Stimulated activated CD4-positive, alpha-beta T cell treated with anti-CD3 and anti-CD28 coated beads, Interleukin-15, amount 100 ng/mL, for 48 hours (primary cell): ENCODE data around the gene AMOTL1.

Source experiments
- DNase-seq, 2 donors: peaks; one replicate each; pipeline ENCODE4 v3.0.0-alpha.2; 2020; ENCODE audit warnings: low read depth in 2 of 2

Gene AMOTL1

GRCh38 chr11:94768602-94769541 is 716 bp downstream of the AMOTL1 start:
- no peak for DNase-seq

GRCh38 chr11:94769880-94770279 is 1.7 kb downstream of the AMOTL1 start:
- no peak for DNase-seq

GRCh38 chr11:94770563-94771120 is 2.5 kb downstream of the AMOTL1 start:
- DNase-seq, result no peak

GRCh38 chr11:94771390-94771789 is 3.2 kb downstream of the AMOTL1 start:
- DNase-seq, result no peak

- no peak for DNase-seq
These were observed 3.8 kb downstream of the AMOTL1 start for GRCh38 chr11:94771951-94772350.

GRCh38 chr11:94773842-94774241 is 5.7 kb downstream of the AMOTL1 start:
- DNase-seq, result no peak

GRCh38 chr11:94774345-94774744 is 6.2 kb downstream of the AMOTL1 start:
- DNase-seq, result no peak

GRCh38 chr11:94775567-94776327 is 7.6 kb downstream of the AMOTL1 start:
- DNase-seq, result no peak

GRCh38 chr11:94776351-94777321 is 8.5 kb downstream of the AMOTL1 start:
- DNase-seq, result no peak

- no peak for DNase-seq
These were observed 12.3 kb downstream of the AMOTL1 start for GRCh38 chr11:94780432-94780831.

GRCh38 chr11:94781837-94782236 is 13.7 kb downstream of the AMOTL1 start:
- no peak for DNase-seq

- DNase-seq, result no peak
These were observed 14.3 kb downstream of the AMOTL1 start for GRCh38 chr11:94782446-94782845.

- DNase-seq, result no peak
These were observed 16.7 kb downstream of the AMOTL1 start for GRCh38 chr11:94784884-94785283.

GRCh38 chr11:94785509-94785908 is 17.4 kb downstream of the AMOTL1 start:
- no peak for DNase-seq

- DNase-seq, result no peak
These were observed 18.3 kb downstream of the AMOTL1 start for GRCh38 chr11:94786264-94787126.

GRCh38 chr11:94787801-94788200 is 19.6 kb downstream of the AMOTL1 start:
- DNase-seq, result no peak

GRCh38 chr11:94788396-94788795 is 20.2 kb downstream of the AMOTL1 start:
- no peak for DNase-seq

- DNase-seq, result no peak
These were observed 22.0 kb downstream of the AMOTL1 start for GRCh38 chr11:94790197-94790596.

GRCh38 chr11:94790661-94791180 is 22.6 kb downstream of the AMOTL1 start:
- DNase-seq, result no peak
